Erythroblast (primary cell): Measurements from ENCODE around the gene CA14.

ENCODE experiments used
- GATA1 ChIP-seq: IDR thresholded peaks from 2 replicates; pipeline ENCODE4 v1.6.1; 2011; ENCODE audit warnings: low read depth, mild to moderate bottlenecking, control low read depth, low read length, moderate library complexity
- POLR2A ChIP-seq: IDR thresholded peaks from 2 replicates; pipeline ENCODE4 v1.6.1; 2011; ENCODE audit warnings: mild to moderate bottlenecking, low read length

- TF ChIP-seq POLR2A (no peak), GATA1 (no peak)
These were observed 24.4 kb downstream of the CA14 start, which contains the start of gene CIART for GRCh38 chr1:150281758-150282557.
